ENCODE results near the gene OPN1MW2. TPM values are rescaled to one million over a fixed set of nuclear protein-coding genes. Genes with fewer than 3 reads are reported as not detected.

OPN1MW2 gene
- total RNA-seq (2022; extraction: Qiagen RNA extraction; ENCODE audit: low read depth), result not detected in 5 replicates

DNA sequence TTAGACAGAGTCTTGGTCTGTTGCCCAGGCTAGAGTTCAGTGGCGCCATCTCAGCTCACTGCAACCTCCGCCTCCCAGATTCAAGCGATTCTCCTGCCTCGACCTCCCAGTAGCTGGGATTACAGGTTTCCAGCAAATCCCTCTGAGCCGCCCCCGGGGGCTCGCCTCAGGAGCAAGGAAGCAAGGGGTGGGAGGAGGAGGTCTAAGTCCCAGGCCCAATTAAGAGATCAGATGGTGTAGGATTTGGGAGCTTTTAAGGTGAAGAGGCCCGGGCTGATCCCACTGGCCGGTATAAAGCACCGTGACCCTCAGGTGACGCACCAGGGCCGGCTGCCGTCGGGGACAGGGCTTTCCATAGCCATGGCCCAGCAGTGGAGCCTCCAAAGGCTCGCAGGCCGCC, at the start of gene OPN1MW2:
Gene OPN1MW2 (plus strand): TSS at position 301 of the 400 bp plus-strand sequence. CDS start 60 bp downstream, at position 361.

DNA sequence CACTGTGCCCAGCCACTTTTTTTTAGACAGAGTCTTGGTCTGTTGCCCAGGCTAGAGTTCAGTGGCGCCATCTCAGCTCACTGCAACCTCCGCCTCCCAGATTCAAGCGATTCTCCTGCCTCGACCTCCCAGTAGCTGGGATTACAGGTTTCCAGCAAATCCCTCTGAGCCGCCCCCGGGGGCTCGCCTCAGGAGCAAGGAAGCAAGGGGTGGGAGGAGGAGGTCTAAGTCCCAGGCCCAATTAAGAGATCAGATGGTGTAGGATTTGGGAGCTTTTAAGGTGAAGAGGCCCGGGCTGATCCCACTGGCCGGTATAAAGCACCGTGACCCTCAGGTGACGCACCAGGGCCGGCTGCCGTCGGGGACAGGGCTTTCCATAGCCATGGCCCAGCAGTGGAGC, 37.3 kb upstream of the OPN1MW2 start, which contains the start of gene OPN1MW:
Gene OPN1MW (plus strand): TSS at position 301 of the 400 bp plus-strand sequence. CDS start 82 bp downstream, at position 383.

DNA sequence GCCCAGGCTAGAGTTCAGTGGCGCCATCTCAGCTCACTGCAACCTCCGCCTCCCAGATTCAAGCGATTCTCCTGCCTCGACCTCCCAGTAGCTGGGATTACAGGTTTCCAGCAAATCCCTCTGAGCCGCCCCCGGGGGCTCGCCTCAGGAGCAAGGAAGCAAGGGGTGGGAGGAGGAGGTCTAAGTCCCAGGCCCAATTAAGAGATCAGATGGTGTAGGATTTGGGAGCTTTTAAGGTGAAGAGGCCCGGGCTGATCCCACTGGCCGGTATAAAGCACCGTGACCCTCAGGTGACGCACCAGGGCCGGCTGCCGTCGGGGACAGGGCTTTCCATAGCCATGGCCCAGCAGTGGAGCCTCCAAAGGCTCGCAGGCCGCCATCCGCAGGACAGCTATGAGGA, 37.7 kb downstream of the OPN1MW2 start, which contains the start of gene OPN1MW3:
Gene OPN1MW3 (plus strand): TSS at position 301 of the 400 bp plus-strand sequence. CDS start 38 bp downstream, at position 339.

Other genes starting within 250 kb of the OPN1MW2 start
- 32.7 to 37.9 TPM (median 37.7 TPM) in 5 replicates for gene HCFC1, start 247.9 kb upstream of the OPN1MW2 start, total RNA-seq (2022; extraction: Qiagen RNA extraction; ENCODE audit: low read depth)
- 4.8 to 7.7 TPM (median 6.3 TPM) in 5 replicates for gene TMEM187, start 247.0 kb upstream of the OPN1MW2 start, total RNA-seq (2022; extraction: Qiagen RNA extraction; ENCODE audit: low read depth)
- gene IRAK1, start 199.9 kb upstream of the OPN1MW2 start, total RNA-seq (2022; extraction: Qiagen RNA extraction; ENCODE audit: low read depth), result 196 to 229 TPM (median 217 TPM) in 5 replicates
- gene MECP2, start 122.0 kb upstream of the OPN1MW2 start, total RNA-seq (2022; extraction: Qiagen RNA extraction; ENCODE audit: low read depth), result 17.6 to 22.6 TPM (median 18.4 TPM) in 5 replicates
- not detected in 5 replicates for gene OPN1LW, start 75.5 kb upstream of the OPN1MW2 start, total RNA-seq (2022; extraction: Qiagen RNA extraction; ENCODE audit: low read depth)
- gene OPN1MW, start 37.2 kb upstream of the OPN1MW2 start, total RNA-seq (2022; extraction: Qiagen RNA extraction; ENCODE audit: low read depth), result not detected in 5 replicates
- gene OPN1MW3, start 37.8 kb downstream of the OPN1MW2 start, total RNA-seq (2022; extraction: Qiagen RNA extraction; ENCODE audit: low read depth), result not detected in 5 replicates
- gene TEX28, start 75.4 kb downstream of the OPN1MW2 start, total RNA-seq (2022; extraction: Qiagen RNA extraction; ENCODE audit: low read depth), result 0.09 TPM in 1 of 5 replicates, not detected in the others
- gene TKTL1, start 76.0 kb downstream of the OPN1MW2 start, total RNA-seq (2022; extraction: Qiagen RNA extraction; ENCODE audit: low read depth), result 0.10 to 0.19 TPM (median 0.17 TPM) in 3 of 5 replicates, not detected in the others
- gene FLNA, start 154.9 kb downstream of the OPN1MW2 start, total RNA-seq (2022; extraction: Qiagen RNA extraction; ENCODE audit: low read depth), result 1,320 to 1,681 TPM (median 1,555 TPM) in 5 replicates
- gene EMD, start 159.5 kb downstream of the OPN1MW2 start, total RNA-seq (2022; extraction: Qiagen RNA extraction; ENCODE audit: low read depth), result 115 to 162 TPM (median 151 TPM) in 5 replicates
- gene RPL10, start 178.6 kb downstream of the OPN1MW2 start, total RNA-seq (2022; extraction: Qiagen RNA extraction; ENCODE audit: low read depth), result 5,224 to 6,204 TPM (median 5,426 TPM) in 5 replicates
- gene DNASE1L1, start 189.5 kb downstream of the OPN1MW2 start, total RNA-seq (2022; extraction: Qiagen RNA extraction; ENCODE audit: low read depth), result 26.1 to 33.5 TPM (median 29.3 TPM) in 5 replicates
- gene TAFAZZIN, start 191.8 kb downstream of the OPN1MW2 start, total RNA-seq (2022; extraction: Qiagen RNA extraction; ENCODE audit: low read depth), result 32.2 to 40.3 TPM (median 37.1 TPM) in 5 replicates
- gene ATP6AP1, start 208.9 kb downstream of the OPN1MW2 start, total RNA-seq (2022; extraction: Qiagen RNA extraction; ENCODE audit: low read depth), result 81.6 to 108 TPM (median 104 TPM) in 5 replicates
- 89.4 to 105 TPM (median 103 TPM) in 5 replicates for gene GDI1, start 217.4 kb downstream of the OPN1MW2 start, total RNA-seq (2022; extraction: Qiagen RNA extraction; ENCODE audit: low read depth)
- 92.4 to 124 TPM (median 106 TPM) in 5 replicates for gene FAM50A, start 224.4 kb downstream of the OPN1MW2 start, total RNA-seq (2022; extraction: Qiagen RNA extraction; ENCODE audit: low read depth)
- 10.8 to 15.6 TPM (median 11.8 TPM) in 5 replicates for gene PLXNA3, start 238.5 kb downstream of the OPN1MW2 start, total RNA-seq (2022; extraction: Qiagen RNA extraction; ENCODE audit: low read depth)

Measured in A549 treated with GW870086 at 1 μM for 4 hours (cell line).